ENCODE results near the gene BICDL2.

DNA sequence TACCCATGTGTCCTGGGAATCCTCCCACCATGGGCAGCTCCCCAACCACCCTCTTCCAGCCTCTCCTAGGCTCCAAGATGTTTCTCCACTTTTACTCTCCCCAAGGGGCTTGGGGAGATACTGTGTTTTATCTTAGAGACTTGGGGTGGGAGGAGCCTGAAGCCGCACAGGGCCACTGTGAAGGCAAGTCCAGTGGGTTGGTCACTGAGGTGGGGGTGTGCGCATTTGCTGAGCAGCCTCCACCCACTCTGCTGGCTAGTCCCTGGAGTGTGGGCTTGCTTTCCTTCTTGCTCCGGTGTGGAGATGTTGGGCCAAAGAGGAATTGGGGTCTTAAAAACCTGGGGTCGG lies 28.1 kb downstream of the BICDL2 start:
- TF ChIP-seq, protein P1, sequence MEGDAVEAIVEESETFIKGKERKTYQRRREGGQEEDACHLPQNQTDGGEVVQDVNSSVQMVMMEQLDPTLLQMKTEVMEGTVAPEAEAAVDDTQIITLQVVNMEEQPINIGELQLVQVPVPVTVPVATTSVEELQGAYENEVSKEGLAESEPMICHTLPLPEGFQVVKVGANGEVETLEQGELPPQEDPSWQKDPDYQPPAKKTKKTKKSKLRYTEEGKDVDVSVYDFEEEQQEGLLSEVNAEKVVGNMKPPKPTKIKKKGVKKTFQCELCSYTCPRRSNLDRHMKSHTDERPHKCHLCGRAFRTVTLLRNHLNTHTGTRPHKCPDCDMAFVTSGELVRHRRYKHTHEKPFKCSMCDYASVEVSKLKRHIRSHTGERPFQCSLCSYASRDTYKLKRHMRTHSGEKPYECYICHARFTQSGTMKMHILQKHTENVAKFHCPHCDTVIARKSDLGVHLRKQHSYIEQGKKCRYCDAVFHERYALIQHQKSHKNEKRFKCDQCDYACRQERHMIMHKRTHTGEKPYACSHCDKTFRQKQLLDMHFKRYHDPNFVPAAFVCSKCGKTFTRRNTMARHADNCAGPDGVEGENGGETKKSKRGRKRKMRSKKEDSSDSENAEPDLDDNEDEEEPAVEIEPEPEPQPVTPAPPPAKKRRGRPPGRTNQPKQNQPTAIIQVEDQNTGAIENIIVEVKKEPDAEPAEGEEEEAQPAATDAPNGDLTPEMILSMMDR (IDR thresholded peaks at IDR 0.05), result no peak
- no peak for TF ChIP-seq EP300 (IDR thresholded peaks at IDR 0.05)

All from gastroesophageal sphincter (tissue), 3 donors.